ENCODE data around the gene RELCH. TPM values are rescaled to one million over a fixed set of nuclear protein-coding genes. Genes with fewer than 3 reads are reported as not detected.

RELCH gene
- total and polyA plus RNA-seq, 2 of the 13 experiments (the other 11 are each of a cell fraction or from before 2014, with no cell fraction given) = 5.6 to 31.7 TPM

- WGBS (ENCODE audit: low lambda C conversion rate) = 35% methylated on average over 3 of the region's 3 CpGs
- CTCF ChIA-PET (ENCODE audit: low intra/inter-chr PET ratio, low total read pairs) = no interaction called here
- no peak for DNase-seq (ENCODE audit: low spot score)
- Histone ChIP-seq H3K27ac (ENCODE audit: extremely low read length, insufficient read depth, low read length) (no peak overlapping the region), H4K20me1 (ENCODE audit: insufficient read depth, low read length) (no peaks in the 10 kb centered on the region), H3K9me3 (ENCODE audit: low read length) (no peaks in the 10 kb centered on the region), H3K4me3 (replicated peaks in 1 of 3; ENCODE audit: insufficient read depth in 1 of 3, low read depth in 2 of 3, low read length in 3 of 3) (no peak overlapping the region), H3K9ac (ENCODE audit: insufficient read depth, low read depth, low read length) (no peak overlapping the region), H3K36me3 (replicated peaks in 1 of 2; ENCODE audit: control insufficient read depth in 1 of 2, insufficient read depth in 2 of 2, low read length in 2 of 2) (no peaks in the 10 kb centered on the region), H3K27me3 (ENCODE audit: control insufficient read depth in 1 of 2, insufficient read depth in 2 of 2, low read length in 2 of 2) (peaks cover 0 to 7% of the 10 kb centered on the region in 2 experiments; a peak in 2 of 5 replicates), H3K4me2 (ENCODE audit: low read depth, low read length) (no peak overlapping the region; the same call in 1 of the 2 replicates), H2AFZ (ENCODE audit: low read length) (no peak overlapping the region), H3K4me1 (ENCODE audit: insufficient read depth, low read length) (peaks cover 26% of the 10 kb centered on the region), H3K79me2 (ENCODE audit: insufficient read depth, low read length) (no peaks in the 10 kb centered on the region)
- intact Hi-C loops (cut with micrococcal nuclease; ENCODE audit: unreplicated experiment) = no loop called here
- POLR2A ChIA-PET = no interaction called here
- in situ Hi-C loops (cut with HindIII; ENCODE audit: extremely low pct_ligation_motif_present, low pct_unique_long_range_greater_than_20kb) = loop anchor here (10.0 kb wide), 1 partner anchor 74 kb away; no protein-coding TSS in a partner anchor
- FAIRE-seq = no peak
- no TSS peak for BruUV-seq (replicated peaks)
- TF ChIP-seq, protein P1, sequence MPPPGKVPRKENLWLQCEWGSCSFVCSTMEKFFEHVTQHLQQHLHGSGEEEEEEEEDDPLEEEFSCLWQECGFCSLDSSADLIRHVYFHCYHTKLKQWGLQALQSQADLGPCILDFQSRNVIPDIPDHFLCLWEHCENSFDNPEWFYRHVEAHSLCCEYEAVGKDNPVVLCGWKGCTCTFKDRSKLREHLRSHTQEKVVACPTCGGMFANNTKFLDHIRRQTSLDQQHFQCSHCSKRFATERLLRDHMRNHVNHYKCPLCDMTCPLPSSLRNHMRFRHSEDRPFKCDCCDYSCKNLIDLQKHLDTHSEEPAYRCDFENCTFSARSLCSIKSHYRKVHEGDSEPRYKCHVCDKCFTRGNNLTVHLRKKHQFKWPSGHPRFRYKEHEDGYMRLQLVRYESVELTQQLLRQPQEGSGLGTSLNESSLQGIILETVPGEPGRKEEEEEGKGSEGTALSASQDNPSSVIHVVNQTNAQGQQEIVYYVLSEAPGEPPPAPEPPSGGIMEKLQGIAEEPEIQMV (CRISPR knock-in tag; IDR thresholded peaks at IDR 0.05; ENCODE audit: low read depth) = no peak
- TF ChIP-seq ZNF577 (CRISPR knock-in tag; IDR thresholded peaks at IDR 0.05; ENCODE audit: borderline replicate concordance, low read depth) (no peak), MATR3 (CRISPR knock-in tag; IDR thresholded peaks at IDR 0.05) (no peak), IRF9 (CRISPR knock-in tag; IDR thresholded peaks at IDR 0.05; ENCODE audit: borderline replicate concordance) (no peak), ARID4A (CRISPR knock-in tag; IDR thresholded peaks at IDR 0.05; ENCODE audit: borderline replicate concordance) (no peak), ZMYM3 (CRISPR knock-in tag; IDR thresholded peaks at IDR 0.05) (no peak), E2F5 (CRISPR knock-in tag; conservative IDR thresholded peaks at IDR 0.05) (no peak), ZNF678 (CRISPR knock-in tag; IDR thresholded peaks at IDR 0.05) (no peak), ZNF614 (CRISPR knock-in tag; IDR thresholded peaks at IDR 0.05; ENCODE audit: borderline replicate concordance) (no peak), ZNF776 (CRISPR knock-in tag; IDR thresholded peaks at IDR 0.05) (no peak)
- no peak for ATAC-seq
Observed at GRCh38 chr18:62321201-62321600, 134.1 kb downstream of the RELCH start.
